Fibroblast of upper back skin (primary cell): Measurements from ENCODE around the gene SNAI1.

Experiments used
- DNase-seq: peaks from one replicate; pipeline ENCODE4 v3.0.0-alpha.2; 2013

Gene SNAI1

DNA sequence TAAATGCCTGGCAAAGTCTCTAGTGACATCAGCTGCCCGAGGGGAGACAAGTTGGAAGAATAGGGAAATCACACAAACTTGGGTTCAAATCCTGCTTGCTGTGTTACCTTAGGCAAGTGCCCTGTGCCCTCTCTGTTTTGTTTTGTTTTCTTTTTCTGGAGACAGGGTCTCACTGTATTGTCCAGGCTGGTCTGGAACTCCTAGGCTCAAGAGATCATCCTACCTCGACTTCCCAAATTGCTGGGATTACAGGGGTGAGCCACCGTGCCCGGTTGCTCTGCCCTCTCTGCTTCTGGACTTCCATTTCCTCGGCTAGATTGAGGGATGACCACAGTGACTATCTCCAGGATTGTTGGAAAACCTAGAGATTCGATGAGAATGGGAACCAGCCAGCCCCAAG is 55.4 kb downstream of the SNAI1 start:
- DNase-seq = no peak
